HG02642 (cell line): Measurements from ENCODE around the gene BPIFB2.
"Not testable (repeated sequence)": the region's sequence is repeated elsewhere in the genome, so short reads cannot be mapped to it uniquely, and the experiment has no call there.

Source experiments
- ATAC-seq: cut with Tn5 transposase; IDR thresholded peaks from one replicate; pipeline ENCODE4 v1.9.1; 2021; ENCODE audit warnings: mild to moderate bottlenecking; ENCODE audit not compliant: unreplicated experiment, poor library complexity

The BPIFB2 gene

DNA sequence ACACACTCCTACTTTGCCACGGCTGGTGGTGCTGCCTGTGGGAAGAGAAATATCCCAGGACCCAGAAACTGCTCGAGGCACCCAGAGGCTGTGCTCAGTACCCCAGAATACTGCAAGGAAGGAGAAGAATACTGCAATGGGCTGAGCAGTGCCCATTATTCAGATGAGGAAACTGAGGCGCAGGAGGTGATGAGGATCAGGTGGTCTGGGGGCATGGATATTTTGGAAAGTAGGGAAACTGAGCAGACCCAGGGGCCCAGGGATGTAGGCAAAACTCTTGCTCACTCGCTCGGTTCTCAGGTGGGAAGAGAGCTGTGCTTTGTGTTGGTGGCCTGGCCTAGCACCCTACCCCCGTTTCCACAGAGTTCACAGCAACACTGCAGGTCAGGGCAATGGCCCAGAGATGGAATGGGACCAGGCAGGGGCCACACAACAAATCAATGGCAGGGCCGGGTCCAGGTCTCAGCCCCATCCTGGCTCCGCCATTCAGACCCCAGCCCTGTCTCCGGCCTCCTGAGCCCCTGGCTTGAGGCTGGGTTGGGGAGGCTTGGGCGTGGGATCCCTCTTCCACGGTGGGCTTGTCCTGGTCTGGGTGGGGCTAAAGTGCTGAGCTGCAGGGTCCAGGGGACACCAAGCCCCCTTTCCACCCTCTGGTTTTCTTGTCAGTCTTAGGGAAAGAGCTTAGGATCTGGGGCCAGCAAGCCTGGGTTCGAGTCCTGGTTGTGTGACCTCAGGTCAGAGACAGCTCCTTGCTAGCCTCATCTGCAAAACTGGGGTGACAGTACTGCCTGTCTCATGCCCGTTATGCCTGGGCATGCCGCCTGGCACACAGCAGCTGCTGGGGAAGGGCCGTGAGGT is 37.2 kb upstream of the BPIFB2 start:
- ATAC-seq: no peak

DNA sequence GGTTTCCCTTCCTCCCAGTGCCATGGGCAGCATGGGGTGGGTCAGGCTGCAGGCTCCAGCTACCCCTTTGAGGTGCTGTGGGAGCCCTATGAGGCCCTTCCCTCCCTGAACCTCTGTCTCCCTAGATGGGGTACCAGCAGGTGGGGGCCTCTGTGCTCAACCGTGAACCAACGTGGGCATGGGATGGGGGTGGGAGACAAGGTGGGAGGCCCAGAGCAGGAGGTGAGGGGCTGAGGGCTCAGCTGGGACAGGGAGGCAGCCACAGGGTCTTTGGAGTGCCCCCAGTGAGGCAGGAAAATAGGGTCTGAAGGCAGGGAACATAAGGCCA is 36.6 kb upstream of the BPIFB2 start:
- ATAC-seq: no peak

DNA sequence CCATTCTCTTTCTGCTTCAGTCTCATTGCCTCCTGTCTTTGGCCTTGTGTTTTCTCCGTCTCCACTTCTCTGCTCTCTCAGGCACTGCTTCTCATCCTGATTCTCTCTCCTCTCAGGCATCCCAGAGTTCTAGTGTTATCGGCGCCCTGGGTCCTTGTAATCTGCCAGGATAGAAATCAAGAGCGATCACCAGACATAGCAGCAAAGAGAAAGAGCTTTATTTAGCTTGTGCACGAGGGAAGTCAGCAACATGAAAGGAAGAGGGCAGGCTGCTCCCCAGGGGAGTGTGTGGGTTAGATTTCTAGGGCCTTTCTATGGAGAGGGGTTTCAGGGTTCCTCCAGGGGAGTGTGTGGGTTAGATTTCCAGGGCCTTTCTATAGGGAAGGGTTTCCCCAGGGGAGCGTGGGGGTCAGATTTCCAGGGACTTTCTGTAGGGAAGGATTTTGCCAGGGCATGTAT is 35.8 kb upstream of the BPIFB2 start:
- ATAC-seq: peak; percentile 28

DNA sequence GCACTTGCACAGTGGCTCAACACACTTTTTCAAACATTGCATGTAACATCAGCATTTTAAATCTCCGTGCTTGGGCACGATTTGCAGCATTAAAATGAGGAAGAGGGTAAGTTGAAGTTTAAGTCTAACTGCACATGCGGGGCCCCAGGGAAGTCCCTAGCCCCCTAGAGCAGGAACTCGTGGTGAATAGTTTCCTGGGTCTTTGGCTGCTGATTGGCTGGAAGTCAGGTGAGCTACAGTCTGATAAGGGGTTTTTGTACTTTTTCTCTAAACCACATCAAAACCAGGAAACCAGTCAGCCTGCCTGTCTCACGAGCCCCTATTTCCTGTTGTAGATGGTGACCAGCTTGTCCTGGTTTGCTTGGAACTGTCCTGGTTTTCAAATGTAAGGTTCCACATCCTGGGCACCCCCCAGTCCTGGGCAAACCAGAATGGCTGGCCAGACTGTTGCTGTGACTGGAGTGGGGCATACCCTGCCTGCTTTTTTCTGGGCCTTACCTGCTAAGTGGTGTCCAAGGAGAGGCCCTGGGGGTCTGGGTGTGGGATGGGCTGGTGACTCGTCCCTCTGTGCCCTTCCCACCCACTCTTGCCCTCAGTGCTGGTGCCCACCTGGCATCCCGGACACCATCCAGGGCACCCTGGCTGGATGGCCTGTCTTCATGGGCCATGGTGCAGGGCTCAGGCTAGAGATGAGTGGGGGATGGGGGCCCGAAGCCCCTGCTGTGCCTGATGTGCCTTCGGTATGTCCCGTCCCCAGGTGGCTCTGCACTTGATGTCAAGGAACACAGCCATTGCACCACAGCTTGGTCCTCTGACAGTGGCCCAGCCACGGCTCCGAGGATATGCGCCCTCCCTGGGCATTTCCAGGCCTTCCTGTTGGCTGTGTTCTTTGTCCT is 35.1 kb upstream of the BPIFB2 start:
- peak; percentile 81 for ATAC-seq

DNA sequence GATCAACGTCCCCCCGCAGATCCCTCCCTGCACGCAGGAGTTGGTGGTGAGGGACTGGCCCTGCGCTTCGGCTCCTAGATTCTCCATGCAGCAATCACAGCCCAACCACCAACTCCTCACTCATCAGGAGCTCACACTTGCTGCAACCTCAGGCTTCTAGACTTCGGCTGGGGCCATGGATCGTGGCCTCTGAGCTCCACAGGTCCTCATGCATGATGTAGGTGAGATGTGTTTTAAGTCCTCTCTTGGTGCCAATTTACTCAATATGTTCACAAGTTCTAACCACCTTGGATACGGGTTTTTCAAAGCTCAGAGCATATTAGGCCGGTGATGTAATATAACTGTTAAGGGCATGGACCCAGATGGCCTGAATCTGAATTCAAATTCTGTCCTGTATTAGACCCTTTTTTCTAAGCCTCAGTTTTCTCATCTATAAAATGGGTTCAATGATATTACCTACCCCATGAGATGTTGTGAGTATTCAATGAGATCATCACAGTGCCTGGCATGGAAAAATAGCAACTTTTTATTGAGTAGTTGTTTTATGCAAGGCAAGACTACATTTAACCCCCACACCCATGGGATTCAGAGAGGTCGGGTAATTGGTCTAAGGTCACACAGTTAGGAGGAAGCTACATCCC is 34.3 kb upstream of the BPIFB2 start:
- no peak for ATAC-seq

DNA sequence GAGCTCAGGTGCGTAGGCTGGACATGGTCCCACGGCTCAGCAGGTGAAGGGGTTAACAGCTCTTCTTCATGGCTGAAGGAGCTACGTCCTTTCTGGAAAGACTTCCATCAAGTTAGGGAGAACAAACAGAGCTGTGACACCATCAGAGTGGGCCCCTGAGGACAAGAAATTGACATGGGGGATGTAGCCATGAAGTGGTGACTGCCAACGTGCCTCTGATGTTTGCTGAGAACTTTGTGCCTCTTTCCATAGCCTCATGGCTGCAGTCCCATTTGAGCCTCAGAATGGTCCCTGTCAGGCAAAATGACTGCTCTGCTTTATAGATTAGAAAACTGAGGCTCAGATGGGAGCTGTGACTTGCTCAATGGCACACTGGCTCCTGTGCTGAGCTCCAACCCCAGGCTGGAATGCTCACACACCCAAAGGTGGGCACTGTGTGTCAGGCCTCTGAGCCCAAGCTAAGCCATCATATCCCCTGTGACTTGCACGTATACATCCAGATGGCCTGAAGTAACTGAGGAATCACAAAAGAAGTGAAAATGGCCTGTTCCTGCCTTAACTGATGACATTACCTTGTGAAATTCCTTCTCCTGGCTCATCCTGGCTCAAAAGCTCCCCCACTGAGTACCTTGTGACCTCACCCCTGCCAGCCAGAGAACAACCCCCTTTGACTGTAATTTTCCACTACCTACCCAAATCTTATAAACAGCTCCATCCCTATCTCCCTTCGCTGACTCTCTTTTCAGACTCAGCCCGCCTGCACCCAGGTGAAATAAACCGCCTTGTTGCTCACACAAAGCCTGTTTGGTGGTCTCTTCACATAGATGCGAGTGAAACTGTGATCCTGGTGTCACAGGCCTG is 33.1 kb upstream of the BPIFB2 start:
- not testable (repeated sequence) for ATAC-seq

DNA sequence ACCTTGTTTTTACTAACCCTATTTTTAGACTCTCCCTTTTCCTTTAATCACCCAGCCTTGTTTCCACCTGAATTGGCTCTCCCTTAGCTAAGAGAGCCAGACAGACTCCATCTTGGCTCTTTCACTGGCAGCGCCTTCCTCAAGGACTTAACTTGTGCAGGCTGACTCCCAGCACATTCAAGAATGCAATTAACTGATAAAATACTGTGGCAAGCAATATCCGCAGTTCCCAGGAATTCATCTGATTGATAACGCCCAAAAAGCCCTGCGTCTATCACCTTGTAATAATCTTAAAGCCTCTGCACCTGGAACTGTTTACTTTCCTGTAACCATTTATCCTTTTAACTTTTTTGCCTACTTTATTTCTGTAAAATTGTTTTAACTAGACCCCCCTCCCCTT is 32.4 kb upstream of the BPIFB2 start:
- not testable (repeated sequence) for ATAC-seq

DNA sequence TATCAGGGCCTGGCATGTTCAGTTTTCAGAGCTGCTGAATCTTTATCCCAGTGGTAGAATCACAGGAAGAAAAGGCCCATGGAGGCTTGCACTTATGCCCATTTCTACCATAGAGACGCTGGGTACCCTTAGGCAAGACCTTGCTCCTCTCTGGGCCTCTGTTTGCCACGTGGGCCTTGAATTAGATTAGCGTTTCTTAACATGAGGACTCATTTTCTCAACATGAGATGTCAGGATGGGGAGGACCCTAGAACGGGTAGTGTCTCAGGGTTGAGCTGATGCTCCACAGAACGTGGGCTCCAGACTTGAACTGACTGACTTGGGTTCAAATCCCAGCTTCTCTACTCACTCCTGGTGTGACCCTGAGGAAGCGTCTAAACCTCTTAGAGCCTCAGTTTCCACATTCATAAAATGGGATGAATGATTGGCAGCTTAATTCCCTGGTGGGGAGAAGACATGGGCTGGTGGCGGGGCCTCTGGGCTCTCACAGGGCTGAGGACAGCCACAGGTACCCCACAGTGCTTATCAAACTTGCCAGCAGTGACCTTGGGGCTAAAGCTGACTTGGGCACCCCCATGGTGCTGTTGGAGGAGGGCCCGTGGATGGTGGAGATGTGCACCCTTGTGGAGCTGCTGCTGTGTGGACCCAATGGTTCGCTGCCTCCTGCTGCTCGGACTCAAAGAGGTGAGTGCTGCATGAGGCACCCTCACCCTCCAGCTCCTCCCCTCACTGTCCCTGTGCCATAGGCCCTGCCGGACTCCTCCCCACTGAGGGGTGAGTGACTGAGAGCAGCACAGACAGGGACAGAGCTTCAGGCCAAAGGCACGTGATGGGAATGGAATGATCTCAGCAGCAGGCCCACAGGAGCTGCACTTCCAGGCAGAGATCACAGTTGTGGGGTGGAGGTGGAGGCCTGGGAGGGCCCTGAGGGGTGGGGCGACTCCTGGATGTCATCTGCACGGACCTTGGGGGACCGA is 31.5 kb upstream of the BPIFB2 start:
- ATAC-seq: no peak

DNA sequence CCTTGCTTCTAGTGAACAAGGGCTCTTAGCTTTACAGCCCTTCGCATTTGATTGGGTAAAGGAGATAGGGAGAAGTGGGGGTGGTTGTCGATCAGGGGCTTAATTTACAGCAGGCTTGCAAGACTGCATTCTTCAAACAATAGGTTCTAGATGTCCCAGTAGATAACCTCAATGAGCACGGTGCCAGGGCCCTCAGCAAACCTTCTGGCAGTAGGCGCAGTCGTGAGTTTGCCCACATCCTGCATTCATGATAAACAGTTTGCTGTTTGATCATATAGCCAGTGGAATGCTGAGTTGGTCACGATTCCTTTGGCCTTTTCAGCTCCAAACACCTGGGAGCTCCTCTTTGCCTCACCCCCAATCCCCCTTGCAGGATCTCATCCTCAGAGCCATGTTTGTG is 30.8 kb upstream of the BPIFB2 start:
- no peak for ATAC-seq

DNA sequence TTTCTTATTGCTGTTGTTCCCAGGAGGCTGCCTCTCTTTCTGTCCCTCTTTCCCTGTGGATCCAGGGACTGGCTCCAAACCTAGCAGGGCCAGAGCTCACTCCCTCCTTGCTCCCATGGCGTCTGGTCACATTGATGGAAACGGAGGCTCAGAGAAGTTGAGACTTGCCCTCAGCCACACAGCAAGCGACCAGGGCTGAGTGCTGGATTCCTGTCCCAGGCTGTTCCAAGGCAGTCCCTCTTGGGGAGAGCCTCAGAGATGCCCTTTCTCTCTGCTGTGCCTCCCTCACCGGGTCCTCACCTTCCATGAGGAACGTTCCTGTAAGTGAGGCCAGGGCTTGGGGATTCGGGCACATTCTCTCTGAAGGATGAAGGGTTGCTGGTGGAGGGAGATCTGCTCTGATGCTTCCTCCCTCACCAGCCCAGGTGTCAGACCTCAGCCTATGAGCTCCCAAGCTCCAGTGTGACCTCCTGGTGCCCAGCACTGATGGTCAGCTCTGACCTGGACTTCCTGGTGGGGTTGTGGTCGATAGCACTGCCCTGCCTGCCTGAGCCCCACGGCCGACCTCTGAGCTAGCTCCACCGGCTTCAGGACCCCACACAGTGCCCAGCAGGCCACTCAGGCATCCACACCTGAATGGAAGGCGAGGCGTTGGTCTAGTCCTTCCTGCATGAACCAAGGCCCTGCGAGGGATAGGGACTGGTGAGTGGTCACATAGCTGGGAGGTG is 30.1 kb upstream of the BPIFB2 start:
- no peak for ATAC-seq

DNA sequence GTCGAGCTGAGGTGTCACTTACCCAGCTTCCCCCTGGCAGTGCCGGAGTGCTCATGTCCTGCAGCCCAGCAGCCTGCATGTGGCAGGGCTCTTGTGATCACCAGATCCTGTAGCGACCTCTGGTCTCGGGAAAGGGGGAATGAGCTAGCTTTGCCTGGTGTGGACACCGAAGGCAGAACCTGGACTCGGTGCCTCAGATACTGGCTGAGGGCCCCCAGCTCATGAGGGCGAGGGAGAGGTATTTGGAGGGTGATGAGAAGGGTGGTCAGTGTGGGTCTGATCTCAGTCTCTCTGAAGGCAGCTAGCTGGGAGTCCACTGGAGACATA is 29.5 kb upstream of the BPIFB2 start:
- ATAC-seq: no peak

DNA sequence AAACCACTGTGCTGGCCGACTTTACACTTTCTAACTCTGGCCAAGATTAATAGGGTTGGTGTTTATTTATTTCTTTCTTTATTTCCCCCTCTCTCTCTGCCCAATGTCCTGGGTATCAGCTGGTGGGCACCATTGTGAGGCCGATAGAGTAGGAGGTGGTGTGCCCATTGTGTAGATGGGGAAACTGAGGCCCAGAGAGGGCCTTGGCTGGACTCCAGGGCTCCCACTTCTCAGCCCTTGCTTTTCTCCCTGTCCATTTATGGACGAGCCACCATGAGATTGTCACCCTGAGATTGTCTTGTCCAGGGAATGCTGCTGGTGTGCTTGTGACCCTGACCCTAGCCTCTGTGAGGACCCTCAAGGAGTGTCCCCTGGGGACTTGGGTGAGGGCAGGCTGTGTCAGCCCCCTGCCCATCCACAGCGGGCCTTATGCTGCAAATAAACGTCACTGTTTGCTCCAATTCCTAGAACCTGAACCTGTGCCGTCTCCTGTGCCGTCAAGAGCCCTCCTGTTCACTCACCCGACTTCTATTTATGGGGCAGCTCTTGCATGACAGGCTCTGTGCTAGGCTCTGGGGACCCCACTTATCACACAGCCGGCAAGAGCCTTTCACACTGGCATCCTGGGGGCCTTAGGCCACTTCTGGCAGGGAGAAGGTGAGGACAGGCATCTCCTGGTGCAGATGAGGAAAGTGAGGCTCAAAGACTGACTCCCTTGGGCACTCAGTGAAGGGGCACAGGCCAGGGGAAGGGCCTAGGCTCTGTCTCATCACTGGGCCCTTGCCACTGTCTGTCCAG is 28.1 kb upstream of the BPIFB2 start:
- no peak for ATAC-seq

DNA sequence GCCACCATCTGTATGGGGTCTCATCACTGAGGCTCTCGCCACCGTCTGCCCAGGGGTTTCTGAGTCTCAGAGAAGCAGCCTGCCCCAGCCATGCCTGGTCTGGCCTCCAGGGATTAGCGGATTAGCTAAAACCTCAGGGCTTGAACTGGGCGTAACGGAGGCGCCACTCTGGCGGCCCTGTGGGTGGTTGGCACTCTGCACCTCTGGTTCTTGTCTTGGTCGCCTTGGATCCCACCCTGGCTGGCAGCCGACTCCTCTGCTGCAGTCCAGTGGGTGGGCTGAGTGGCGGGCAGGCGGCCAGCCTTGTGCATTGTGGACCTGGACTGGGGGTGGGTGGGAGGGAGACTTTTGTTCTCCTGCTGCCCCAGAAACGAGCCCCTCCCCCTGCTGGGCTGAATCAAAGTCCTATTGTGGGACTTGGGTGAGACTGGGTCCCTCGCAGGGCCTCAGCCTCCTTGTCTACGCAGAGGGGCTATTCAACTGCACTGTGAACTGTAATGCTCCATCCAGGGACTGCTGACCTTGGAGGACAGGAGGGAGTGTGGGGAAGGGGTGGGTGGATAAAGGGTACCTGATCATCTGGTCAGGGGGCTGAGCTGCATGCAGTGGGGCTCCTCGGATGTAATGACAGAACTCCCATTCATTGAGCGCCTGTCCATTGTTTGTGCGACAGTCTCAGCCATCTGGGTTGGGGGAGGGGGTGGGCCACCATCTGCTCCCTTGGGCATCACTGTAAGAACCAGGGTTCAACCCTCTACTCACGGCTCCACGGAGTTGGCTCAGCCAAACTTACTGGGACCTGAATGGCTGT is 27.2 kb upstream of the BPIFB2 start:
- ATAC-seq: no peak

DNA sequence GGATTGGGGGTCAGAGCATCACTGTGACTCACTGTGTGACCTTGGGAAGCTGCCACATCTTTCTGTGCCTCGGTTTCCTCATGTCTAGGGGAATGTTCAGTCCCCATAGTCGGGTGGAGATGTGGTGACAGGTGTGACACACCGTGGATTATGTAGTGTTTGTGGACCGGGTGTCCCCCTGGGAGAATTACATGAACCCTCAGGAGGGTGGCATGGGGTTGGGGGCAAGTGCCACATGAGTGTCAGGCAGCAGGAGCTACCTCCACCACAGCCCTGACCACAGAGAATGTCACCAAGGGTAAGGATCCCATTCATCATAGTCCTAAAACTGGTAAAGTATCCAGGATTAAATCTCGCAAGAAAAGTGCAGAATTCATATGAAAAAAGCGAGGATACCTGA is 26.5 kb upstream of the BPIFB2 start:
- ATAC-seq: no peak

DNA sequence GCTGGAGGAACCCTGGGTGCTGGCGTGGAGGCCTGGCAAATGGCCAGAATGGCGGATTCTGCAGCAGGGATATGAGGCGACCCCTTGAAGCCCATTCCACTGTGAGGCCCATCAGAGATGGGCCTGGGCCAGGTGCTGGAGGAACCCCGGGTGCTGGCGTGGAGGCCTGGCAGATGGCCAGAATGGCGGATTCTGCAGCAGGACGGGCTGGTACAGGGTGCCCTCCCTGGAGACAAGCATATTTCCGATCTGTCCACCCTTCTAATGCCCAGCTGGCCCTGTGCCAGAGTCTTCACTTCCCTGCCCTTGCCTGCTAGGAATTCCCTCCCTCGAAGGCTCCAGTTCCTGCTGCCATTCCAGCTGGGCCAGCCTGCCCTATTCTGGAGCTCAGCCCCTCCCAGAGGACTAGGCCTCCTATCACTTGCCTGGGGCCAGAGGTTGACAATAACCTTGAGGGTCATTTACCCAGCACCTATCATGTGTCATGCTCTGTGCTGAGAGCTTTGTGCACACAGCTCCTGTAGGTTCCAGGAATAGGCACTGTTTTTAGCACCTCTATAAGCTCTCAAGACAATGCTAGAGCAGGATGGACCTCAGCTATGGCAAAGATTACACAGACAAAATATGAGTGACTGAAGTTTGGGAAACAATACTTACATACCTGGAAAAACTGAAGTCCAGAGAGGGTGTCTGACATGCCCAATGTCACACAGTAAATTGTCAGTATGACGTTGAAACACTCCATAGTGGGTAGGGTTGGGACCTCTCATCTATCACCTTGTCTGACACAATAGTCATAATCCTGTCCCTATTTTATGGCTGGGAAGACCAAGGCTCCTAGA is 24.7 kb upstream of the BPIFB2 start:
- ATAC-seq: no peak
